SK-N-MC (cell line): ENCODE results near the gene HIPK4.

Experiments used
- EZH2 ChIP-seq: fragments of 200-600 bp; sonication (generic); IDR thresholded peaks from one replicate; pipeline ENCODE4 v1.6.1; 2017; ENCODE audit warnings: antibody characterized with exemption
- FOXP2 ChIP-seq: optimal IDR thresholded peaks from 2 replicates; pipeline ENCODE3; 2011; ENCODE audit warnings: mild to moderate bottlenecking, moderate library complexity; ENCODE audit not compliant: insufficient read depth; ENCODE audit errors: extremely low read length, control extremely low read depth
- POLR2AphosphoS5 ChIP-seq: IDR thresholded peaks from 2 replicates; pipeline ENCODE4 v1.6.1; 2012; ENCODE audit warnings: mild to moderate bottlenecking, low read depth, low read length, borderline replicate concordance

DNA sequence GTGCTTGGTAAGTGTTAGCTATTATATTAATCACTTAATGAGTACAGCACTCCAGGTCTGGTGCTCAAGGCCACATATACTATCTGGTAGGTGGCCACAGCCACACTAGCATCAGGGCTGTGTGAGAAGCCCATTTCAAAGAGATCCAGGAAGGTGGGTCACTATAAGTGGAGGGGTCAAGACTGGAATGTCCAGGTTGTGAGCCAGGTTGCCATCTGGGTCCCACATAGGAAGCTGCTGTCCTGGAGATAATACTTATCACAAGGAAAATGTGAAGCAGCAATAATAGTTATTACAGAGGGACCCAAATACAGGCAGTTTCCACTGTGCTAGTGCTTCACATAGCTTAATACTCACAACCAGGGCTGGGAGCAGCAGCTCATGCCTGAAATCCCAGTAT is 54.9 kb downstream of the HIPK4 start:
- TF ChIP-seq POLR2AphosphoS5 (no peak), EZH2 (no peak), FOXP2 (no peak)
